HG02870 (cell line): ENCODE results near the gene EEF1B2.
"Not testable (repeated sequence)": the region's sequence is repeated elsewhere in the genome, so short reads cannot be mapped to it uniquely, and the experiment has no call there.

ENCODE experiments used
- ATAC-seq: cut with Tn5 transposase; IDR thresholded peaks from one replicate; pipeline ENCODE4 v1.9.1; 2021; ENCODE audit warnings: mild to moderate bottlenecking, moderate library complexity; ENCODE audit not compliant: unreplicated experiment

EEF1B2 gene

GRCh38 chr2:206159346-206160124 lies at the start of gene EEF1B2, which contains the start of gene NDUFS1:
Gene EEF1B2 (plus strand): TSS chr2:206159895. CDS start chr2:206159980, 85 bp downstream.
Gene NDUFS1 (minus strand): TSS chr2:206159444. CDS start chr2:206153678, 5,766 bp downstream.
- ATAC-seq: peak; percentile 90

- no peak for ATAC-seq
These were observed 47.6 kb upstream of the EEF1B2 start for GRCh38 chr2:206112108-206112507.

GRCh38 chr2:206112846-206113547 lies 46.7 kb upstream of the EEF1B2 start:
- ATAC-seq: no peak

- no peak for ATAC-seq
These were observed 44.6 kb upstream of the EEF1B2 start for GRCh38 chr2:206115026-206115578.

- no peak for ATAC-seq
These were observed 43.4 kb upstream of the EEF1B2 start for GRCh38 chr2:206116278-206116677.

GRCh38 chr2:206122569-206122968 lies 37.1 kb upstream of the EEF1B2 start:
- ATAC-seq: not testable (repeated sequence)

GRCh38 chr2:206125901-206126300 lies 33.8 kb upstream of the EEF1B2 start:
- no peak for ATAC-seq

- no peak for ATAC-seq
These were observed 32.0 kb upstream of the EEF1B2 start for GRCh38 chr2:206127656-206128055.

- no peak for ATAC-seq
These were observed 16.2 kb upstream of the EEF1B2 start for GRCh38 chr2:206143451-206143850.

- no peak for ATAC-seq
These were observed 15.3 kb upstream of the EEF1B2 start for GRCh38 chr2:206144383-206144782.

GRCh38 chr2:206145665-206146064 lies 14.0 kb upstream of the EEF1B2 start:
- no peak for ATAC-seq

- no peak for ATAC-seq
These were observed 10.4 kb upstream of the EEF1B2 start for GRCh38 chr2:206149330-206149729.

GRCh38 chr2:206150168-206150567 lies 9.5 kb upstream of the EEF1B2 start:
- no peak for ATAC-seq

GRCh38 chr2:206150631-206151030 lies 9.1 kb upstream of the EEF1B2 start:
- ATAC-seq: no peak

GRCh38 chr2:206154197-206154596 lies 5.5 kb upstream of the EEF1B2 start:
- no peak for ATAC-seq

- not testable (repeated sequence) for ATAC-seq
These were observed 2.7 kb upstream of the EEF1B2 start for GRCh38 chr2:206157014-206157413.

GRCh38 chr2:206158563-206159345 lies 941 bp upstream of the EEF1B2 start:
- ATAC-seq: peak; percentile 14

- ATAC-seq: peak; percentile 40
These were observed 571 bp downstream of the EEF1B2 start for GRCh38 chr2:206160125-206160806.

- ATAC-seq: no peak
These were observed 1.1 kb downstream of the EEF1B2 start for GRCh38 chr2:206160807-206161179.

GRCh38 chr2:206162401-206162800 lies 2.7 kb downstream of the EEF1B2 start:
- ATAC-seq: not testable (repeated sequence)
